AG10803 (cell line): ENCODE measurements around the gene SLC31A2.
A peak's percentile ranks its signal among the peaks of the same experiment; 100 is the strongest.

ENCODE experiments used
- DNase-seq: peaks from one replicate; pipeline ENCODE4 v3.0.0; 2010; ENCODE audit warnings: low read depth
- H3K4me3 ChIP-seq: 2 replicates; pipeline ENCODE4 v1.5.1; 2011; ENCODE audit warnings: mild to moderate bottlenecking, low read length, control low read depth
- CTCF ChIP-seq: conservative IDR thresholded peaks from 2 replicates; pipeline ENCODE4 v1.5.1; 2011; ENCODE audit warnings: mild to moderate bottlenecking, low read length, control low read depth, inconsistent platforms

Gene SLC31A2

GRCh38 chr9:113164536-113165300, 13.9 kb downstream of the SLC31A2 start:
- DNase-seq: peak; percentile 74
- no peak for TF ChIP-seq CTCF
- no peak overlapping the region for H3K4me3 ChIP-seq

GRCh38 chr9:113166039-113166438, 15.2 kb downstream of the SLC31A2 start:
- DNase-seq: no peak
- no peak overlapping the region for H3K4me3 ChIP-seq
- no peak for TF ChIP-seq CTCF

- no peak for DNase-seq
- TF ChIP-seq CTCF: no peak
- no peak overlapping the region for H3K4me3 ChIP-seq
These were observed 18.0 kb downstream of the SLC31A2 start for GRCh38 chr9:113168809-113169208.

GRCh38 chr9:113173341-113173740, 22.5 kb downstream of the SLC31A2 start:
- no peak for TF ChIP-seq CTCF
- DNase-seq: no peak
- H3K4me3 ChIP-seq: no peak overlapping the region

- no peak overlapping the region for H3K4me3 ChIP-seq
- no peak for TF ChIP-seq CTCF
- DNase-seq: no peak
These were observed 26.0 kb downstream of the SLC31A2 start for GRCh38 chr9:113176803-113177202.

- no peak for DNase-seq
- no peak for TF ChIP-seq CTCF
- H3K4me3 ChIP-seq: no peak overlapping the region
These were observed 26.4 kb downstream of the SLC31A2 start for GRCh38 chr9:113177251-113177650.

GRCh38 chr9:113178087-113178486, 27.3 kb downstream of the SLC31A2 start:
- TF ChIP-seq CTCF: no peak
- DNase-seq: peak; percentile 72

More at GRCh38 chr9:113178087-113178486, 27.3 kb downstream of the SLC31A2 start:
- no peak overlapping the region for H3K4me3 ChIP-seq
